K562 (cell line): ENCODE measurements around the gene METRNL. TPM values are rescaled to one million over a fixed set of nuclear protein-coding genes. Genes with fewer than 3 reads are reported as not detected.

Experiments used
- ATAC-seq: fragments of 200-7000 bp; cut with Tn5 transposase; 3 replicates; pipeline ENCODE4 v1.9.1; 2020; ENCODE audit warnings: moderate library complexity
- BruUV-seq: library from RNA; stranded (reverse); fragments of 400-500 nt; replicated peaks from 2 replicates; lab custom pipeline; 2021; lab: Mats Ljungman, UMichigan
- CTCF ChIA-PET: fragments of 300-600 bp; formaldehyde crosslinking; extraction: SDS; loops from one replicate; lab custom pipeline; 2021; ENCODE audit warnings: low intra/inter-chr PET ratio; lab: Yijun Ruan, JAX
- POLR2A ChIA-PET: fragments of 300-600, 350-650 bp; sonication (Branson Sonifier 250); formaldehyde crosslinking; extraction: SDS; loops from one replicate; lab custom pipeline; 2021; ENCODE audit warnings: antibody characterized with exemption, inconsistent platforms; lab: Yijun Ruan, JAX
- DNase-seq, 4 experiments: peaks; one replicate each; pipeline versions ENCODE4 v3.0.0 to v3.0.0-alpha.2; 2011 to 2018; ENCODE audit warnings: low spot score in 3 of 4, mixed read lengths in 3 of 4; ENCODE audit errors: extremely low read depth in 1 of 4
- FAIRE-seq: peaks from 2 replicates; lab custom pipeline; 2011; peaks lifted over from hg19 to GRCh38; lab: Jason Lieb, UNC
- H2AFZ ChIP-seq: 2 replicates; pipeline ENCODE4 v1.6.0; 2011; ENCODE audit warnings: low read depth, low read length, control low read depth, inconsistent platforms
- H3K27ac ChIP-seq: fragments of 200-600 bp; 3 replicates; pipeline ENCODE4 v1.8.0; 2011; ENCODE audit warnings: low read depth, mild to moderate bottlenecking, control low read depth, inconsistent platforms, low read length, moderate library complexity, mixed read lengths; ENCODE audit errors: extremely low read depth
- H3K27me3 ChIP-seq, 2 experiments: fragments of 300-600 bp in 1 of 2; 2 replicates in 1 of 2; 3 replicates in 1 of 2; pipeline versions ENCODE4 v1.6.0 to v1.8.0; 2011; ENCODE audit warnings: inconsistent platforms in 2 of 2, low read length in 2 of 2, mild to moderate bottlenecking in 1 of 2, mixed read lengths in 1 of 2, moderate library complexity in 1 of 2; ENCODE audit not compliant: control insufficient read depth in 2 of 2, insufficient read depth in 2 of 2
- H3K36me3 ChIP-seq: fragments of 300-600 bp; 3 replicates; pipeline ENCODE4 v1.8.0; 2011; ENCODE audit warnings: mild to moderate bottlenecking, low read length, inconsistent platforms; ENCODE audit not compliant: control insufficient read depth, insufficient read depth
- H3K4me1 ChIP-seq, 2 experiments: fragments of 200-600 bp in 1 of 2; replicated peaks in 1 of 2; 2 replicates in 1 of 2; 3 replicates in 1 of 2; pipeline versions ENCODE4 v1.5.1 to v1.8.0; 2011; ENCODE audit warnings: inconsistent platforms in 2 of 2, low read length in 2 of 2, mild to moderate bottlenecking in 1 of 2, mixed read lengths in 1 of 2, moderate library complexity in 1 of 2; ENCODE audit not compliant: control insufficient read depth in 2 of 2, insufficient read depth in 2 of 2
- H3K4me2 ChIP-seq: 2 replicates; pipeline ENCODE4 v1.6.1; 2011; ENCODE audit warnings: low read length, control low read depth, inconsistent platforms, mixed read lengths; ENCODE audit not compliant: insufficient read depth
- H3K4me3 ChIP-seq: fragments of 200-600 bp; sonication (generic), shearing (Covaris generic); 2 replicates; pipeline ENCODE4 v1.5.1; 2016; ENCODE audit warnings: control low read depth, inconsistent platforms
- H3K79me2 ChIP-seq: fragments of 200-600 bp; 3 replicates; pipeline ENCODE4 v1.8.0; 2011; ENCODE audit warnings: low read length, inconsistent platforms; ENCODE audit not compliant: control insufficient read depth, insufficient read depth
- H3K9ac ChIP-seq, 2 experiments: 2 replicates each; pipeline versions ENCODE4 v1.6.0 to v1.6.1; 2011; ENCODE audit warnings: low read depth in 2 of 2, low read length in 2 of 2, control low read depth in 1 of 2, inconsistent platforms in 1 of 2, mild to moderate bottlenecking in 1 of 2, mixed read lengths in 1 of 2; ENCODE audit not compliant: insufficient read depth in 1 of 2
- H3K9me1 ChIP-seq: one replicate; pipeline ENCODE4 v1.6.0; 2011; ENCODE audit warnings: inconsistent platforms, mild to moderate bottlenecking, low read length, moderate library complexity; ENCODE audit not compliant: control insufficient read depth, insufficient read depth
- H3K9me3 ChIP-seq: replicated peaks from 2 replicates; pipeline ENCODE4 v1.5.1; 2011; ENCODE audit warnings: low read depth, low read length, inconsistent platforms; ENCODE audit not compliant: control insufficient read depth, insufficient read depth
- H4K20me1 ChIP-seq: replicated peaks from 2 replicates; pipeline ENCODE4 v1.6.1; 2011; ENCODE audit warnings: low read length, inconsistent platforms, mixed read lengths; ENCODE audit not compliant: control insufficient read depth, insufficient read depth
- BHLHE40 ChIP-seq: IDR thresholded peaks from 2 replicates; pipeline ENCODE4 v1.6.1; 2011; ENCODE audit warnings: low read length, improper control_type of control experiment
- CBFA2T2 ChIP-seq: fragments of 450-650 bp; conservative IDR thresholded peaks from 2 replicates; pipeline ENCODE4 v1.6.1; 2017; ENCODE audit warnings: mild to moderate bottlenecking
- RAD51 ChIP-seq: fragments of 450-650 bp; IDR thresholded peaks from 2 replicates; pipeline ENCODE4 v1.7.1; 2016; ENCODE audit warnings: low read depth, mild to moderate bottlenecking, borderline replicate concordance
- SLC30A9 ChIP-seq: fragments of 250-450 bp; sonication (Bioruptor Pico); IDR thresholded peaks from 2 replicates; pipeline ENCODE4 v1.8.0; 2022; ENCODE audit warnings: mild to moderate bottlenecking, moderate library complexity
- USF1 ChIP-seq: sonication (generic); formaldehyde crosslinking; IDR thresholded peaks from 2 replicates; pipeline ENCODE4 v1.9.0; 2022; ENCODE audit warnings: mild to moderate bottlenecking, missing genetic modification reagents
- ZBTB7A ChIP-seq: IDR thresholded peaks from 2 replicates; pipeline ENCODE4 v1.6.1; 2011; ENCODE audit warnings: low read depth, mild to moderate bottlenecking, low read length, moderate library complexity, borderline replicate concordance; ENCODE audit not compliant: control insufficient read depth
- WGBS: fragments of 100-300 bp; shearing (Covaris generic); methylation state at CpG from one replicate; pipeline ENCODE4 v1.1.6; 2016; ENCODE audit warnings: low coverage, mixed read lengths; ENCODE audit not compliant: insufficient coverage; ENCODE audit errors: missing lambda C conversion rate; 5-methylcytosine and 5-hydroxymethylcytosine counted together
- in situ Hi-C: fragments of 300-500 bp; cut with MboI; formaldehyde crosslinking; loops from 4 replicates; pipeline ENCODE4 v1.15.0; 2018; ENCODE audit warnings: inconsistent platforms, mixed read lengths
- intact Hi-C: fragments of 100-400 bp; cut with micrococcal nuclease; formaldehyde crosslinking; loops from 2 replicates; pipeline ENCODE4 v1.14.2; 2022
- polyA plus RNA-seq, 8 experiments: library from polyadenylated mRNA; depleted of rRNA in 4 of 8; stranded (reverse) in 5 of 8; unstranded in 3 of 8; fragments of >200 nt; fragmentation: Nextera tagmentation in 2 of 8; fragmentation: Illumina TruSeq in 1 of 8; extraction: Ambion mirVana in 2 of 8; extraction: Trizol in 1 of 8; gene quantifications; 2 replicates each; pipeline versions ENCODE4 v1.2.1 to v1.2.3, GENCODE V29; 2011 to 2014; ENCODE audit warnings: inconsistent platforms in 1 of 8, missing spikeins in 1 of 8
- total RNA-seq, 7 experiments: library from RNA; depleted of rRNA in 6 of 7; stranded (reverse); fragments of >200 nt in 6 of 7; fragmentation: Illumina TruSeq in 2 of 7; extraction: Trizol in 2 of 7; gene quantifications; 2 replicates each; pipeline versions ENCODE4 v1.2.1 to v1.2.3, GENCODE V29; 2011 to 2021; ENCODE audit warnings: low replicate concordance in 1 of 7

METRNL gene
- total and polyA plus RNA-seq, 9 of the 15 experiments (the other 6 are each of a cell fraction or from before 2014, with no cell fraction given) = 0.17 to 31.8 (median 2.9) TPM

GRCh38 chr17:83068641-83069570 lies 10.5 kb upstream of the METRNL start:
- Histone ChIP-seq H4K20me1 (no peaks in the 10 kb centered on the region), H3K27ac (no peak overlapping the region), H2AFZ (no peak overlapping the region), H3K27me3 (0 out of 5 replicates have a peak, but pooled peaks cover 0 to 5% of the 10 kb centered on the region in 2 experiments), H3K9me1 (peaks cover 3% of the 10 kb centered on the region), H3K4me3 (no peak overlapping the region), H3K4me1 (peaks cover 24 to 91% of the 10 kb centered on the region in 2 experiments), H3K36me3 (no peaks in the 10 kb centered on the region), H3K4me2 (no peak overlapping the region), H3K79me2 (no peaks in the 10 kb centered on the region), H3K9ac (peak overlapping the region in 1 of 2 experiments; percentile 68; a peak in 1 of 4 replicates), H3K9me3 (no peaks in the 10 kb centered on the region)
- TF ChIP-seq BHLHE40 = peak; percentile 38; the same call in 1 of the 2 replicates
- peak; percentile 9; the same call in 1 of the 2 replicates for TF ChIP-seq RAD51
- TF ChIP-seq SLC30A9 (CRISPR knock-in tag) = no peak
- TF ChIP-seq CBFA2T2 = no peak
- 0 out of 2 replicates have a peak, but pooled peaks have one; percentile 10 for TF ChIP-seq ZBTB7A
- peak; percentile 61 for TF ChIP-seq USF1 (CRISPR knock-in tag)
- BruUV-seq = no TSS peak
- in situ Hi-C loops = no loop called here
- intact Hi-C loops = no loop called here
- POLR2A ChIA-PET = no interaction called here
- CTCF ChIA-PET = no interaction called here
- no peak for ATAC-seq
- WGBS = 48% methylated on average over 19 of the region's 58 CpGs
- no peak for DNase-seq
- FAIRE-seq = no peak
